ENCODE measurements around the gene ZFPM1. TPM values are rescaled to one million over a fixed set of nuclear protein-coding genes. Genes with fewer than 3 reads are reported as not detected.

The ZFPM1 gene
- total RNA-seq, 1 experiment from 2014 or later = 14.6 TPM

DNA sequence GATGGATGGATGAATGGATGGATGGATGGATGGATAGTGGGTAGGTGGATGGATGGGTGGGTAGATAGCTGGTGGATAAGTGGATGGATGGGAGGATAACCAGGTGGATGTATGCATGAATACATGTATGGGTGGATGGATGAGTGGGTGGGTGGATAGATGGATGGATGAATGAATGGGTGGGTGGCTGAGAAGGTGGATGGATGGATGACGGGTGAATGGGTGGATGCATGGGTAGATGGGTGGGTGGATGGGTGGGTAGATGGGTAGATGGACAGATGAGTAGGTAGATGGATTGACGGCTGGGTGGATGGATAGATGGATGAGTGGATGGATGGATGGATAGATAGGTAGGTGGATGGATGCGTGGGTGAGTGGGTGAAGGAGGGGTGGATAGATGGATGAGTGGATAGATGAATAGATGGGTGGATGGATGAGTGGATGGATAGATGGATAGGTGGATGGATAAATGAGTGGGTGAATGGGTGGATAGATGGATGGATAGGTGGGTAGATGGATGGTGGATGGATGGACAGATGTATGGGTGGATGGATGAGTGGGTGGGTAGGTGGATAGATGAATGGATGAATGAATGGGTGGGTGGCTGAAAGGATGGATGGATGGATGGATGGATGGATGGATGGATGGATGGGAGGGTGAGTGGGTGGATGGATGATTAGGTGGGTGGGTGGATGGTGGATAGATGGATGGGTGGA, 67.0 kb downstream of the ZFPM1 start:
- RAD21 ChIA-PET (ENCODE audit: low non-redundant PET in 1 of 2, low total read pairs in 2 of 2, uncharacterized antibody in 2 of 2, unreplicated experiment in 2 of 2) = no interaction called here
- no peaks in the 10 kb centered on the region for H4K20me1 ChIP-seq (ENCODE audit: insufficient read depth)
- no peaks in the 10 kb centered on the region for H3K9me2 ChIP-seq (ENCODE audit: insufficient read depth)
- H3K9me3 ChIP-seq (ENCODE audit: control insufficient read depth in 1 of 2, insufficient read depth in 1 of 2, low read depth in 1 of 2, low read length in 2 of 2) = no peaks in the 10 kb centered on the region
- no peak overlapping the region for H2AFZ ChIP-seq (ENCODE audit: low read depth, low read length, poor library complexity, severe bottlenecking)
- H3K36me3 ChIP-seq (ENCODE audit: control insufficient read depth in 1 of 2, insufficient read depth in 2 of 2, low read length in 2 of 2) = no peaks in the 10 kb centered on the region
- no peaks in the 10 kb centered on the region for H3K79me2 ChIP-seq (ENCODE audit: insufficient read depth, low read length)
- no peak overlapping the region for H3K9ac ChIP-seq (ENCODE audit: low read length)
- intact Hi-C loops (cut with micrococcal nuclease) = no loop called here
- TF ChIP-seq EGR1 (IDR thresholded peaks at IDR 0.05; ENCODE audit: low read depth) = no peak
- no peak for TF ChIP-seq EZH2phosphoT487 (IDR thresholded peaks at IDR 0.05; ENCODE audit: borderline replicate concordance)
- TF ChIP-seq FOSL1 (IDR thresholded peaks at IDR 0.05; ENCODE audit: low read depth) = no peak
- TF ChIP-seq JUND (IDR thresholded peaks at IDR 0.05) = no peak
- TF ChIP-seq TCF7L2 (IDR thresholded peaks at IDR 0.05; ENCODE audit: borderline replicate concordance, extremely low read depth, insufficient read depth, insufficient read length) = no peak
- ATAC-seq (no peak), DNase-seq (ENCODE audit: low read depth, low spot score) (no peak)
- CTCF ChIA-PET = no interaction called here
- no peak overlapping the region for H3K27ac ChIP-seq (ENCODE audit: low read depth, low read length)
- no peak overlapping the region for H3K4me2 ChIP-seq (ENCODE audit: low read length)
- no TSS peak for BruUV-seq (replicated peaks)
- no peak overlapping the region for H3K4me3 ChIP-seq (replicated peaks in 1 of 2; ENCODE audit: low read depth in 1 of 2, low read length in 2 of 2)
- POLR2A ChIA-PET = no interaction called here
- H3K4me1 ChIP-seq (ENCODE audit: control insufficient read depth in 1 of 2, insufficient read depth in 2 of 2, low read length in 2 of 2) = no peaks in the 10 kb centered on the region
- H3K27me3 ChIP-seq (ENCODE audit: insufficient read depth, low read length) = no peaks in the 10 kb centered on the region

GRCh38 chr16:88521674-88522073, 68.6 kb downstream of the ZFPM1 start:
- H3K27ac ChIP-seq (ENCODE audit: low read depth, low read length) = no peak overlapping the region
- no peak for TF ChIP-seq RAD21 (IDR thresholded peaks at IDR 0.05; ENCODE audit: low read depth)
- no peak for TF ChIP-seq EZH2phosphoT487 (IDR thresholded peaks at IDR 0.05; ENCODE audit: borderline replicate concordance)
- TF ChIP-seq ATF3 (IDR thresholded peaks at IDR 0.05) = no peak
- TF ChIP-seq CTCF (IDR thresholded peaks at IDR 0.05 in 2 of 3, conservative IDR thresholded peaks at IDR 0.05 in 1 of 3; ENCODE audit: borderline replicate concordance in 1 of 3, insufficient read depth in 1 of 3, low read depth in 2 of 3, low read length in 2 of 3) = no peak
- TF ChIP-seq ZNF274 (IDR thresholded peaks at IDR 0.05; ENCODE audit: low read depth, low read length) = no peak
- no peak for TF ChIP-seq POLR2AphosphoS5 (IDR thresholded peaks at IDR 0.05; ENCODE audit: low read depth, low read length)
- no peak for TF ChIP-seq JUND (IDR thresholded peaks at IDR 0.05)
- TF ChIP-seq EZH2 (IDR thresholded peaks at IDR 0.05) = no peak
- TF ChIP-seq SIN3A (IDR thresholded peaks at IDR 0.05; ENCODE audit: low read depth) = no peak
- no peak for TF ChIP-seq EGR1 (IDR thresholded peaks at IDR 0.05; ENCODE audit: low read depth)
- no peak for TF ChIP-seq CBX3 (IDR thresholded peaks at IDR 0.05; ENCODE audit: low read depth)
- TF ChIP-seq SRF (IDR thresholded peaks at IDR 0.05; ENCODE audit: low read depth) = no peak
- CTCF ChIA-PET = no interaction called here
- H3K4me3 ChIP-seq (replicated peaks in 1 of 2; ENCODE audit: low read depth in 1 of 2, low read length in 2 of 2) = no peak overlapping the region
- no peaks in the 10 kb centered on the region for H3K27me3 ChIP-seq (ENCODE audit: insufficient read depth, low read length)
- RAD21 ChIA-PET (ENCODE audit: low non-redundant PET in 1 of 2, low total read pairs in 2 of 2, uncharacterized antibody in 2 of 2, unreplicated experiment in 2 of 2) = interaction anchor here in 1 of 2 experiments (0.9 kb wide), 1 partner anchor 64 kb away, joined by 14 read pairs; no protein-coding TSS in a partner anchor
- no peak for ATAC-seq
- H3K9me2 ChIP-seq (ENCODE audit: insufficient read depth) = no peaks in the 10 kb centered on the region
- no peaks in the 10 kb centered on the region for H4K20me1 ChIP-seq (ENCODE audit: insufficient read depth)
- H3K9ac ChIP-seq (ENCODE audit: low read length) = no peak overlapping the region
- POLR2A ChIA-PET = no interaction called here
- intact Hi-C loops (cut with micrococcal nuclease) = no loop called here
- no peak overlapping the region for H2AFZ ChIP-seq (ENCODE audit: low read depth, low read length, poor library complexity, severe bottlenecking)
- no peaks in the 10 kb centered on the region for H3K9me3 ChIP-seq (ENCODE audit: control insufficient read depth in 1 of 2, insufficient read depth in 1 of 2, low read depth in 1 of 2, low read length in 2 of 2)
- DNase-seq (ENCODE audit: low read depth, low spot score) = no peak
- no peaks in the 10 kb centered on the region for H3K79me2 ChIP-seq (ENCODE audit: insufficient read depth, low read length)
- H3K4me1 ChIP-seq (ENCODE audit: control insufficient read depth in 1 of 2, insufficient read depth in 2 of 2, low read length in 2 of 2) = no peaks in the 10 kb centered on the region
- H3K4me2 ChIP-seq (ENCODE audit: low read length) = no peak overlapping the region
- no peaks in the 10 kb centered on the region for H3K36me3 ChIP-seq (ENCODE audit: control insufficient read depth in 1 of 2, insufficient read depth in 2 of 2, low read length in 2 of 2)
- no TSS peak for BruUV-seq (replicated peaks)

Data from HCT116 (cell line).